ENCODE measurements around the gene ATG2B. TPM values are rescaled to one million over a fixed set of nuclear protein-coding genes. Genes with fewer than 3 reads are reported as not detected.
A peak's percentile ranks its signal among the peaks of the same experiment; 100 is the strongest.

Gene ATG2B
- total RNA-seq, 1 experiment from 2014 or later: 11.6 TPM

DNA sequence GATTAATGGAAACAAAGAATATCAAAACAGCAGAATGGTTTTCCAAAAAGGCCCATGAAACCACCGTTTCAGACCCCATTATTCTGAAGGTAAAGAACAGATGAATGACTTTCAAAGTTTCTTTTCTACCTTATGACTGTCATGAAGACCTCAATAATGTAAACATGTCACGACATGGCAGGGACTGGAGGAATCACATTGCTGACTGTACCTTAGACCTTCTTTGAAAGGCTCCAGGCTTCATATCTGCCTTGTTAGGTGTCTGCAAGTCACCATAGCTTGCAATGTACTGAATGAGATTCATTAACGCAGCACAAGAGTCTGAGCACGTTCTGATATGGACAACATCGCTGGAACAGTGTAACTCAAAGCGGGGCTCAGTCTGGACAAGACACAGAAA lies 52.2 kb downstream of the ATG2B start:
- ChIA-PET POLR2A (ENCODE audit: unreplicated experiment) (no interaction called here), CTCF (no interaction called here)
- Histone ChIP-seq H3K79me2 (ENCODE audit: low read length) (no peaks in the 10 kb centered on the region), H3K9ac (ENCODE audit: low read length) (no peak overlapping the region), H2AFZ (ENCODE audit: low read length) (no peak overlapping the region), H3K36me3 (ENCODE audit: low read depth, low read length) (peaks cover 4% of the 10 kb centered on the region), H3K4me2 (ENCODE audit: low read length) (no peak overlapping the region), H3F3A (ENCODE audit: low read length, unreplicated experiment) (no peaks in the 10 kb centered on the region), H3K4me1 (ENCODE audit: insufficient read depth, low read length) (peaks cover 4% of the 10 kb centered on the region), H3K27ac (ENCODE audit: low read length) (no peak overlapping the region), H4K20me1 (ENCODE audit: low read length) (no peaks in the 10 kb centered on the region), H3K4me3 (ENCODE audit: low read length) (no peak overlapping the region), H3K27me3 (ENCODE audit: low read length) (no peaks in the 10 kb centered on the region), H3K9me2 (replicated peaks; ENCODE audit: low read length) (no peaks in the 10 kb centered on the region), H3K9me3 (ENCODE audit: low read length) (no peaks in the 10 kb centered on the region)
- no TSS peak for BruUV-seq (replicated peaks)
- DNase-seq (no peak), ATAC-seq (no peak)
- intact Hi-C loops (cut with micrococcal nuclease): no loop called here
- TF ChIP-seq EZH2phosphoT487 (IDR thresholded peaks at IDR 0.05; ENCODE audit: borderline replicate concordance, low read length) (no peak), EZH2 (IDR thresholded peaks at IDR 0.05; ENCODE audit: low read length, unreplicated experiment) (no peak)
- TF ChIP-seq, protein P1, sequence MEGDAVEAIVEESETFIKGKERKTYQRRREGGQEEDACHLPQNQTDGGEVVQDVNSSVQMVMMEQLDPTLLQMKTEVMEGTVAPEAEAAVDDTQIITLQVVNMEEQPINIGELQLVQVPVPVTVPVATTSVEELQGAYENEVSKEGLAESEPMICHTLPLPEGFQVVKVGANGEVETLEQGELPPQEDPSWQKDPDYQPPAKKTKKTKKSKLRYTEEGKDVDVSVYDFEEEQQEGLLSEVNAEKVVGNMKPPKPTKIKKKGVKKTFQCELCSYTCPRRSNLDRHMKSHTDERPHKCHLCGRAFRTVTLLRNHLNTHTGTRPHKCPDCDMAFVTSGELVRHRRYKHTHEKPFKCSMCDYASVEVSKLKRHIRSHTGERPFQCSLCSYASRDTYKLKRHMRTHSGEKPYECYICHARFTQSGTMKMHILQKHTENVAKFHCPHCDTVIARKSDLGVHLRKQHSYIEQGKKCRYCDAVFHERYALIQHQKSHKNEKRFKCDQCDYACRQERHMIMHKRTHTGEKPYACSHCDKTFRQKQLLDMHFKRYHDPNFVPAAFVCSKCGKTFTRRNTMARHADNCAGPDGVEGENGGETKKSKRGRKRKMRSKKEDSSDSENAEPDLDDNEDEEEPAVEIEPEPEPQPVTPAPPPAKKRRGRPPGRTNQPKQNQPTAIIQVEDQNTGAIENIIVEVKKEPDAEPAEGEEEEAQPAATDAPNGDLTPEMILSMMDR (conservative IDR thresholded peaks at IDR 0.05; ENCODE audit: low read depth, low read length): no peak

DNA sequence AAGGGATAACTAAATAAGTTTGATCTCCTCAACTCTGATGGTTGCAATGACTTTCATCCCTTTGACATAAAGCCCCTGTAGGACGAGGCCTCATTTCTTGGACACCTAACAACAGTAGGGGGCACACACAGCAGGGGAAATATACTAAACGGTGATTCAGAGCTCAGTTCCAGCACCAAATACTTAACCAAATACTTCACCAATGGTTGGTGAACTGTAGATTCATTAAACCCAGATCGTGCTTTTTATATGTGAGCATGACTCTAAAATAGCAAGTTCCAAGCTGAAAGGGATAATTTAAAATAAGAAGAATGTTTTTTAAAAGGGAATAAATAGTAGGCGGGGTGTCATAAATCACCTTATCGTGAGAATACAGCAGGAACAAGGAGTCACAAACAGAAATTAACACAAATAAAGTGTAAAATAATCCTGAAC lies 53.2 kb downstream of the ATG2B start:
- no peak for DNase-seq
- H3K9me2 ChIP-seq (replicated peaks; ENCODE audit: low read length): no peaks in the 10 kb centered on the region
- no peak overlapping the region for H3K4me3 ChIP-seq (ENCODE audit: low read length)
- ATAC-seq: no peak
- H3K9me3 ChIP-seq (ENCODE audit: low read length): no peaks in the 10 kb centered on the region
- no peak overlapping the region for H3K4me2 ChIP-seq (ENCODE audit: low read length)
- no peaks in the 10 kb centered on the region for H3K27me3 ChIP-seq (ENCODE audit: low read length)
- no peaks in the 10 kb centered on the region for H3F3A ChIP-seq (ENCODE audit: low read length, unreplicated experiment)
- no peaks in the 10 kb centered on the region for H3K79me2 ChIP-seq (ENCODE audit: low read length)
- no peak overlapping the region for H2AFZ ChIP-seq (ENCODE audit: low read length)
- no peak for TF ChIP-seq EZH2phosphoT487 (IDR thresholded peaks at IDR 0.05; ENCODE audit: borderline replicate concordance, low read length)
- TF ChIP-seq, protein P1 (conservative IDR thresholded peaks at IDR 0.05; ENCODE audit: low read depth, low read length): 0 out of 2 replicates have a peak, but pooled peaks have one; percentile 14
- no peak for TF ChIP-seq EZH2 (IDR thresholded peaks at IDR 0.05; ENCODE audit: low read length, unreplicated experiment)
- H3K36me3 ChIP-seq (ENCODE audit: low read depth, low read length): peaks cover 4% of the 10 kb centered on the region
- H4K20me1 ChIP-seq (ENCODE audit: low read length): no peaks in the 10 kb centered on the region
- intact Hi-C loops (cut with micrococcal nuclease): loop anchor here (10.0 kb wide), 1 partner anchor 55 kb away; the partner anchor contains the start of genes ATG2B and GSKIP
- ChIA-PET POLR2A (ENCODE audit: unreplicated experiment) (no interaction called here), CTCF (no interaction called here)
- no peak overlapping the region for H3K27ac ChIP-seq (ENCODE audit: low read length)
- H3K9ac ChIP-seq (ENCODE audit: low read length): no peak overlapping the region
- peaks cover 9% of the 10 kb centered on the region for H3K4me1 ChIP-seq (ENCODE audit: insufficient read depth, low read length)
- BruUV-seq (replicated peaks): no TSS peak

DNA sequence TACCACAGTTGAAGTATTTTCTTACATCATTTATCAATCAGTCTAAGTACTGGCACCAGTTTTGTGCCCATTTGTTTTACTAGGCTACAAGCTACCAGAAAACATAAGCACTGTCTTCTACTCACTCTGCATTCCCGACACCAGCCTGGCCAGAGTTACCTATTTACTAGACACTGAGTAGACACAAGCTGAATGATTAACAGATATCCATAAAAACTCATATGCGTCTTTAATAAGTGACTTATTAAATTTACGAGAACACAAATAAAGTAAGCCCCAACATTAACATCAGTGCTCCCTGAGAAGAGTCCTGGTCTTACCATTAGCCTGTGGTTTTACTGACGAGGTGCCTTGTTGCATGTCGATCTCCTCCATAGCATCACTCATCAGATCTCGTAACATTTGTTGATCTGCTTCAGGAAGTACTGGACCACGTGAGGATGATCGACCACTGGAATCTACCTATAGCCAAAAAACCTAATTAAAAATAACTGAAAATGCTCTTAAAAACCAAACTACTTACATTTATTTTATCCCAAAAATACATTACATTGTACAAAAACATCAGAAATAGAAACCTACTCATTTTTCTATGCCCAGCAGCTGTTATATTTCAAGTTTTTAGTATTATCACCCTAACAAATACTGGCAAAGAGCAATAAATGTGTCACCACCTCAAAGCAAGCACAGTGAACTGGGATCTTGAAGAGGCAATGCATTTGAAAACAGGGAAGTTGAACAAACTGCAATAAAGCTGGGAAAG lies 53.8 kb downstream of the ATG2B start:
- H3K36me3 ChIP-seq (ENCODE audit: low read depth, low read length): peaks cover 4% of the 10 kb centered on the region
- H3K9ac ChIP-seq (ENCODE audit: low read length): no peak overlapping the region
- no peaks in the 10 kb centered on the region for H3F3A ChIP-seq (ENCODE audit: low read length, unreplicated experiment)
- ChIA-PET POLR2A (ENCODE audit: unreplicated experiment) (no interaction called here), CTCF (no interaction called here)
- no peaks in the 10 kb centered on the region for H3K79me2 ChIP-seq (ENCODE audit: low read length)
- no peak overlapping the region for H2AFZ ChIP-seq (ENCODE audit: low read length)
- H3K4me2 ChIP-seq (ENCODE audit: low read length): no peak overlapping the region
- ATAC-seq (no peak), DNase-seq (no peak)
- H3K4me1 ChIP-seq (ENCODE audit: insufficient read depth, low read length): peaks cover 9% of the 10 kb centered on the region
- H3K4me3 ChIP-seq (ENCODE audit: low read length): no peak overlapping the region
- H3K27me3 ChIP-seq (ENCODE audit: low read length): no peaks in the 10 kb centered on the region
- no TSS peak for BruUV-seq (replicated peaks)
- H4K20me1 ChIP-seq (ENCODE audit: low read length): no peaks in the 10 kb centered on the region
- no peak for TF ChIP-seq EZH2phosphoT487 (IDR thresholded peaks at IDR 0.05; ENCODE audit: borderline replicate concordance, low read length)
- TF ChIP-seq, protein P1 (conservative IDR thresholded peaks at IDR 0.05; ENCODE audit: low read depth, low read length): no peak
- no peak for TF ChIP-seq EZH2 (IDR thresholded peaks at IDR 0.05; ENCODE audit: low read length, unreplicated experiment)
- H3K9me2 ChIP-seq (replicated peaks; ENCODE audit: low read length): no peaks in the 10 kb centered on the region
- H3K27ac ChIP-seq (ENCODE audit: low read length): no peak overlapping the region
- intact Hi-C loops (cut with micrococcal nuclease): loop anchor here (10.0 kb wide), 1 partner anchor 55 kb away; the partner anchor contains the start of genes ATG2B and GSKIP
- no peaks in the 10 kb centered on the region for H3K9me3 ChIP-seq (ENCODE audit: low read length)
